ENCODE data around the gene SETDB1. TPM values are rescaled to one million over a fixed set of nuclear protein-coding genes. Genes with fewer than 3 reads are reported as not detected.

Gene SETDB1
- polyA plus RNA-seq, 1 donor from 2014 or later: 39.1 TPM

DNA sequence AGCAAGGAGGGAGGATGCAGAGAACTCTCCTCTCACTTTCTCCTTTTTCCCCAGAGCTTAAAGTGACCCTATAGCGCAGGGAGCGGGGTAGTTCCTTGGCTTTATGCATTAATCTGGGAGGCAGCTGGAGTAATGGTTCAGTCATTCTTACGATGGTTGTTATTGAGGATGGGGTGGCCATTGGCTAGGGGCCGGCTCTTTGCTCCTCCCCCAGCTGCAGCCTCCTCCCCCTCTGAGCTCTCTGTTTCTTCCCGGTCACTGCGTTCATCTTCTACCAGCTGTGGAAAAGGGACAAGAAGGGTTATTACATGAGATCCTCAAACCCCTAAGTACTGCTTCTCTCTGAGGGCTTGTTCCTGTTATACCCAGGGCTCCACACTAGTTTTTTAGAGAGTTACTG is 39.8 kb downstream of the SETDB1 start:
- Histone ChIP-seq H3K36me3 (ENCODE audit: insufficient read depth, low read length) (peaks cover 21% of the 10 kb centered on the region), H3K27ac (ENCODE audit: low read length) (no peak overlapping the region), H3K9me3 (ENCODE audit: low read length) (no peaks in the 10 kb centered on the region), H3K27me3 (ENCODE audit: insufficient read depth, low read depth, low read length) (no peaks in the 10 kb centered on the region), H3K9me2 (ENCODE audit: insufficient read depth, low read length) (no peaks in the 10 kb centered on the region), H3F3A (ENCODE audit: insufficient read depth, low read length, poor library complexity, severe bottlenecking) (no peaks in the 10 kb centered on the region), H3K79me2 (replicated peaks; ENCODE audit: insufficient read depth, low read length) (peaks cover 12% of the 10 kb centered on the region), H2AFZ (ENCODE audit: low read depth, low read length) (no peak overlapping the region), H4K20me1 (ENCODE audit: insufficient read depth) (no peaks in the 10 kb centered on the region), H3K9ac (ENCODE audit: low read length) (no peak overlapping the region), H3K4me2 (ENCODE audit: low read length) (no peak overlapping the region), H3K4me3 (ENCODE audit: low read length) (no peak overlapping the region)
- TF ChIP-seq RAD21 (conservative IDR thresholded peaks at IDR 0.05): no peak
- TF ChIP-seq POLR2AphosphoS5 (IDR thresholded peaks at IDR 0.05): no peak
- TF ChIP-seq EP300 (conservative IDR thresholded peaks at IDR 0.05; ENCODE audit: poor library complexity, severe bottlenecking): no peak
- TF ChIP-seq, protein P1, sequence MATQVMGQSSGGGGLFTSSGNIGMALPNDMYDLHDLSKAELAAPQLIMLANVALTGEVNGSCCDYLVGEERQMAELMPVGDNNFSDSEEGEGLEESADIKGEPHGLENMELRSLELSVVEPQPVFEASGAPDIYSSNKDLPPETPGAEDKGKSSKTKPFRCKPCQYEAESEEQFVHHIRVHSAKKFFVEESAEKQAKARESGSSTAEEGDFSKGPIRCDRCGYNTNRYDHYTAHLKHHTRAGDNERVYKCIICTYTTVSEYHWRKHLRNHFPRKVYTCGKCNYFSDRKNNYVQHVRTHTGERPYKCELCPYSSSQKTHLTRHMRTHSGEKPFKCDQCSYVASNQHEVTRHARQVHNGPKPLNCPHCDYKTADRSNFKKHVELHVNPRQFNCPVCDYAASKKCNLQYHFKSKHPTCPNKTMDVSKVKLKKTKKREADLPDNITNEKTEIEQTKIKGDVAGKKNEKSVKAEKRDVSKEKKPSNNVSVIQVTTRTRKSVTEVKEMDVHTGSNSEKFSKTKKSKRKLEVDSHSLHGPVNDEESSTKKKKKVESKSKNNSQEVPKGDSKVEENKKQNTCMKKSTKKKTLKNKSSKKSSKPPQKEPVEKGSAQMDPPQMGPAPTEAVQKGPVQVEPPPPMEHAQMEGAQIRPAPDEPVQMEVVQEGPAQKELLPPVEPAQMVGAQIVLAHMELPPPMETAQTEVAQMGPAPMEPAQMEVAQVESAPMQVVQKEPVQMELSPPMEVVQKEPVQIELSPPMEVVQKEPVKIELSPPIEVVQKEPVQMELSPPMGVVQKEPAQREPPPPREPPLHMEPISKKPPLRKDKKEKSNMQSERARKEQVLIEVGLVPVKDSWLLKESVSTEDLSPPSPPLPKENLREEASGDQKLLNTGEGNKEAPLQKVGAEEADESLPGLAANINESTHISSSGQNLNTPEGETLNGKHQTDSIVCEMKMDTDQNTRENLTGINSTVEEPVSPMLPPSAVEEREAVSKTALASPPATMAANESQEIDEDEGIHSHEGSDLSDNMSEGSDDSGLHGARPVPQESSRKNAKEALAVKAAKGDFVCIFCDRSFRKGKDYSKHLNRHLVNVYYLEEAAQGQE (IDR thresholded peaks at IDR 0.05; ENCODE audit: borderline replicate concordance): no peak
- no peak for TF ChIP-seq TAF1 (IDR thresholded peaks at IDR 0.05; ENCODE audit: low read depth)
- no peak for TF ChIP-seq MXI1 (conservative IDR thresholded peaks at IDR 0.05; ENCODE audit: poor library complexity, severe bottlenecking)

DNA sequence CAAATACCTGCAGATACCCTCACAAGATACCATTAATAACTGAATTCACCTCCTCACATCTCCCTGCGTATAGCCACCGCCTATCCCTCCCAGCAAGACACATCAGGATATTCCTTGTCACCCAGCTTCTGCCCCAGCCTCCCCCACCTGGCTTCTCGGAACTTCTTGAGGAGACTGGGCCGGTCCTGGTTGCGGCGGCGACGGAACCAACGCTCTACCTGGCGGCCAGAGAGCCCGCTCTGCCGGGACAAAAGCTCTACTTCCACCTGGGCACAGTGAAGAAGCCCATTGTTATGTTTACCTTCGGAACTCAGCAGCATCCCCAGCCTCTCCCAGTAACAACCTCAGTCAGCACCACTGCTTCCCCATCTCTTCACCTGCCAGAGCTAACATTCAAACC is 41.8 kb downstream of the SETDB1 start:
- H3K27ac ChIP-seq (ENCODE audit: low read length): no peak overlapping the region
- no peaks in the 10 kb centered on the region for H3K9me2 ChIP-seq (ENCODE audit: insufficient read depth, low read length)
- no peaks in the 10 kb centered on the region for H3F3A ChIP-seq (ENCODE audit: insufficient read depth, low read length, poor library complexity, severe bottlenecking)
- H3K9ac ChIP-seq (ENCODE audit: low read length): no peak overlapping the region
- no peaks in the 10 kb centered on the region for H4K20me1 ChIP-seq (ENCODE audit: insufficient read depth)
- TF ChIP-seq EP300 (conservative IDR thresholded peaks at IDR 0.05; ENCODE audit: poor library complexity, severe bottlenecking): no peak
- TF ChIP-seq RAD21 (conservative IDR thresholded peaks at IDR 0.05): no peak
- TF ChIP-seq TAF1 (IDR thresholded peaks at IDR 0.05; ENCODE audit: low read depth): no peak
- TF ChIP-seq CTCF (IDR thresholded peaks at IDR 0.05; ENCODE audit: poor library complexity, severe bottlenecking): no peak
- TF ChIP-seq EZH2 (IDR thresholded peaks at IDR 0.05; ENCODE audit: borderline replicate concordance, insufficient read depth, low read length, poor library complexity, severe bottlenecking): no peak
- TF ChIP-seq POLR2AphosphoS5 (IDR thresholded peaks at IDR 0.05): no peak
- TF ChIP-seq, protein P1 (IDR thresholded peaks at IDR 0.05; ENCODE audit: borderline replicate concordance): no peak
- TF ChIP-seq MXI1 (conservative IDR thresholded peaks at IDR 0.05; ENCODE audit: poor library complexity, severe bottlenecking): no peak
- no peak for TF ChIP-seq SMC3 (conservative IDR thresholded peaks at IDR 0.05; ENCODE audit: poor library complexity)
- no peak overlapping the region for H3K4me3 ChIP-seq (ENCODE audit: low read length)
- no peak overlapping the region for H3K4me2 ChIP-seq (ENCODE audit: low read length)
- H3K79me2 ChIP-seq (replicated peaks; ENCODE audit: insufficient read depth, low read length): peaks cover 32% of the 10 kb centered on the region
- H3K9me3 ChIP-seq (ENCODE audit: low read length): no peaks in the 10 kb centered on the region
- no peaks in the 10 kb centered on the region for H3K27me3 ChIP-seq (ENCODE audit: insufficient read depth, low read depth, low read length)
- H3K36me3 ChIP-seq (ENCODE audit: insufficient read depth, low read length): peaks cover 18% of the 10 kb centered on the region
- H2AFZ ChIP-seq (ENCODE audit: low read depth, low read length): no peak overlapping the region

Data from neural cell (in vitro differentiated cells).